ENCODE measurements around the gene IL2RA. TPM values are rescaled to one million over a fixed set of nuclear protein-coding genes. Genes with fewer than 3 reads are reported as not detected.

The IL2RA gene
- total RNA-seq, 3 donors from 2014 or later (not counting 1 experiment from before 2014, with no cell fraction given): 3.4 to 11.2 (median 3.7) TPM

GRCh38 chr10:6097063-6097462, 34.9 kb upstream of the IL2RA start:
- Histone ChIP-seq H3K27me3 (ENCODE audit: control insufficient read depth, insufficient read depth, low read length) (no peaks in the 10 kb centered on the region), H3K36me3 (ENCODE audit: control insufficient read depth, insufficient read depth, low read length) (peaks cover 28% of the 10 kb centered on the region), H3K27ac (ENCODE audit: low read length) (no peak overlapping the region), H3K4me1 (ENCODE audit: control insufficient read depth, insufficient read depth, low read length) (no peaks in the 10 kb centered on the region), H3K9me3 (ENCODE audit: control insufficient read depth, insufficient read depth, low read length) (no peaks in the 10 kb centered on the region), H3K4me3 (ENCODE audit: low read length) (no peak overlapping the region)
- ATAC-seq: no peak
- Mint-ChIP-seq H3K4me1 (peaks cover 37 to 42% of the 10 kb centered on the region in 2 donors), H3K9me3 (no peaks in the 10 kb centered on the region), H3K27ac (no peak overlapping the region), H3K36me3 (peaks cover 6% of the 10 kb centered on the region), H3K4me3 (no peak overlapping the region), H3K27me3 (ENCODE audit: low read depth in 2 of 2) (no peaks in the 10 kb centered on the region)
- 95% methylated on average over 5 of the region's 5 CpGs for WGBS (ENCODE audit: insufficient coverage)
- TF ChIP-seq CTCF (IDR thresholded peaks at IDR 0.05): no peak
- no peak for DNase-seq
- intact Hi-C loops (cut with micrococcal nuclease): no loop called here

DNA sequence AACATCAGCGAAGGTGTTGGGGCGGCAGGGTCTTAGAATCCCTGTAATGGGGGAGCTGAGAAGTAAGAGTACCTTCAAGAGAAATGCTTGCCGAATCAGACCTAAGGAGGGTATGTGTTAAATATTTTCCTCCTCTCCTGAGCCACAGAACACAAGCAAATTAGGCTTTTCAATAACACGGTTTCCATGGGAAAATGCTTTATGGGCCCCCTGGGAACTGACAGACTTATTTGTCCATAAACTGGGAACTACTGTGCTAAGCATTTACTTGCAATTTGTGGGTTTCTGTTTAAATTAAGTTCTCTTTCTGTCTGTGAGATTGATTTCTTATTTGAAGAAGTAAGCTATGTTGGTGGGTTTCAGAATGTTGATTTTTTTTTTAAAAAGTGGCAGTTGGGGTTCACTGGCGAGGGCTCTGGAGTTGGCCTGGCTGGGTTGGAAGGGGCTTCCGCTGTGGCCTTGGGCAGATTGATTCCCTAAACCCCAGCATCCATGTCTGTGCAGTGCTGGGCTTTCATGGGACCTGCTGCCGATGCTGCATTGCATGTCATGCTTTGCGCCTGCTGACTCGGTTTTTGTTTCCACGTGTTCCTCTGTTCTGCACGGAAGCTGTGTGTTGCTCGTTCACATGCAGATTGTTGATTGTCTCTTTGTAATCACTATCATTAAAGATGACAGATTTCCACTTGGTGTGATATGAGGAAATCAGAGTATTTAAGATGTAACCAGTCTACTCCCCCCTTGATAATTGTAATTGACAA, 33.8 kb upstream of the IL2RA start:
- no peak for TF ChIP-seq CTCF (IDR thresholded peaks at IDR 0.05)
- H3K36me3 ChIP-seq (ENCODE audit: control insufficient read depth, insufficient read depth, low read length): peaks cover 18% of the 10 kb centered on the region
- H3K36me3 Mint-ChIP-seq: no peaks in the 10 kb centered on the region
- no peak for ATAC-seq
- H3K4me3 Mint-ChIP-seq: no peak overlapping the region
- 93% methylated on average over 11 of the region's 12 CpGs for WGBS (ENCODE audit: insufficient coverage)
- no peaks in the 10 kb centered on the region for H3K27me3 Mint-ChIP-seq (ENCODE audit: low read depth in 2 of 2)
- peaks cover 48 to 53% of the 10 kb centered on the region in 2 donors for H3K4me1 Mint-ChIP-seq
- H3K9me3 ChIP-seq (ENCODE audit: control insufficient read depth, insufficient read depth, low read length): no peaks in the 10 kb centered on the region
- H3K4me3 ChIP-seq (ENCODE audit: low read length): no peak overlapping the region
- no peaks in the 10 kb centered on the region for H3K9me3 Mint-ChIP-seq
- no peak for DNase-seq
- peaks cover 3% of the 10 kb centered on the region for H3K4me1 ChIP-seq (ENCODE audit: control insufficient read depth, insufficient read depth, low read length)
- intact Hi-C loops (cut with micrococcal nuclease): no loop called here
- H3K27ac ChIP-seq (ENCODE audit: low read length): no peak overlapping the region
- H3K27me3 ChIP-seq (ENCODE audit: control insufficient read depth, insufficient read depth, low read length): no peaks in the 10 kb centered on the region
- no peak overlapping the region for H3K27ac Mint-ChIP-seq

DNA sequence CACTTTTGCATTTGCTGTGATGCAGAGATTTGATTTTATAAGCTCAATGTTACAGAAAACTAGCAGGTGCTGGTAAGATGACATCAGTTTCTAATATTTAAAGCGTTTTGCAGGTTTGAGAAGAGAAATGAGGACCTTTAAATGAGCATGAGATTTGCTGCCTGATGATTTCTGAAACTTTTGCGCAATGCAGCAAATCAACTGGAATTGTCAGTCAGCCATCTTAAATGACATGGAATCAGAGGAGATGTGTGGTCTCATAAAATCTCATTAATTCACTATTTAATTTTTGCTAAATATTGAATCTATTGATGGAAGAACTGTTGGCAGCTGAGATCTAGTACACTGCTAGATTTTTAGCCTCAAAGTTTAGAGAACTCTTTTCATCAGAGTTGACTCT, 30.6 kb upstream of the IL2RA start:
- no peaks in the 10 kb centered on the region for H3K9me3 ChIP-seq (ENCODE audit: control insufficient read depth, insufficient read depth, low read length)
- H3K4me3 ChIP-seq (ENCODE audit: low read length): no peak overlapping the region
- H3K27me3 Mint-ChIP-seq (ENCODE audit: low read depth in 2 of 2): peaks cover 0 to 5% of the 10 kb centered on the region in 2 donors
- no peak for TF ChIP-seq CTCF (IDR thresholded peaks at IDR 0.05)
- intact Hi-C loops (cut with micrococcal nuclease): no loop called here
- H3K4me1 Mint-ChIP-seq: peaks cover 64 to 65% of the 10 kb centered on the region in 2 donors
- no peaks in the 10 kb centered on the region for H3K36me3 Mint-ChIP-seq
- H3K27ac Mint-ChIP-seq: peak overlapping the region in 1 of 2 donors; percentile 68
- no peaks in the 10 kb centered on the region for H3K9me3 Mint-ChIP-seq
- 71% methylated on average over 2 of the region's 2 CpGs for WGBS (ENCODE audit: insufficient coverage)
- no peak overlapping the region for H3K4me3 Mint-ChIP-seq
- no peak overlapping the region for H3K27ac ChIP-seq (ENCODE audit: low read length)
- H3K4me1 ChIP-seq (ENCODE audit: control insufficient read depth, insufficient read depth, low read length): peaks cover 23% of the 10 kb centered on the region
- ATAC-seq: no peak
- no peaks in the 10 kb centered on the region for H3K27me3 ChIP-seq (ENCODE audit: control insufficient read depth, insufficient read depth, low read length)
- H3K36me3 ChIP-seq (ENCODE audit: control insufficient read depth, insufficient read depth, low read length): peaks cover 2% of the 10 kb centered on the region
- no peak for DNase-seq

Data from natural killer cell (primary cell).